Measurements from ENCODE around the gene FLG2. TPM values are rescaled to one million over a fixed set of nuclear protein-coding genes. Genes with fewer than 3 reads are reported as not detected.

Gene FLG2
- total RNA-seq, 2 donors from 2014 or later, result not detected

- DNase-seq, result no peak
- no peaks in the 10 kb centered on the region for H3K4me1 ChIP-seq
- TF ChIP-seq CTCF (IDR thresholded peaks at IDR 0.05) (no peak), POLR2A (IDR thresholded peaks at IDR 0.05) (no peak)
- no peaks in the 10 kb centered on the region for H3K27me3 ChIP-seq
- no peak for ATAC-seq
- intact Hi-C loops (cut with DNase I), result no loop called here
- no peaks in the 10 kb centered on the region for H3K36me3 ChIP-seq (replicated peaks in 1 of 2; ENCODE audit: insufficient read depth in 1 of 2, low read depth in 2 of 2)
- H3K27ac ChIP-seq, result no peak overlapping the region
- H3K4me3 ChIP-seq, result no peak overlapping the region
- 26 to 33% methylated on average over 1 of the region's 1 CpG for WGBS, 2 donors
- H3K9me3 ChIP-seq, result no peaks in the 10 kb centered on the region
These were observed 34.3 kb upstream of the FLG2 start for GRCh38 chr1:152394151-152394550.

- DNase-seq (peak in 3 of 4 donors; percentile 9 to 36 (median 14)), ATAC-seq (peak; percentile 70)
- Histone ChIP-seq H3K4me3 (no peak overlapping the region), H3K27ac (peak overlapping the region in 1 of 4 donors; percentile 31), H3K27me3 (no peaks in the 10 kb centered on the region), H3K9me3 (no peaks in the 10 kb centered on the region), H3K36me3 (replicated peaks in 1 of 2; ENCODE audit: insufficient read depth in 1 of 2, low read depth in 2 of 2) (no peaks in the 10 kb centered on the region), H3K4me1 (no peaks in the 10 kb centered on the region)
- intact Hi-C loops (cut with DNase I), result no loop called here
- 29 to 31% methylated on average over 2 of the region's 2 CpGs for WGBS, 2 donors
- no peak for TF ChIP-seq POLR2A (IDR thresholded peaks at IDR 0.05)
- peak in 1 of 7 experiments; percentile 7 for TF ChIP-seq CTCF (IDR thresholded peaks at IDR 0.05)
These were observed 33.1 kb upstream of the FLG2 start for GRCh38 chr1:152392909-152393308.

- ATAC-seq, result no peak
- H3K27me3 ChIP-seq, result no peaks in the 10 kb centered on the region
- no peak overlapping the region for H3K27ac ChIP-seq
- no peak overlapping the region for H3K4me3 ChIP-seq
- no peaks in the 10 kb centered on the region for H3K4me1 ChIP-seq
- intact Hi-C loops (cut with DNase I), result no loop called here
- no peaks in the 10 kb centered on the region for H3K9me3 ChIP-seq
- H3K36me3 ChIP-seq (replicated peaks in 1 of 2; ENCODE audit: insufficient read depth in 1 of 2, low read depth in 2 of 2), result no peaks in the 10 kb centered on the region
- no peak for DNase-seq
- 55 to 67% methylated on average over 4 of the region's 4 CpGs for WGBS, 2 donors
- TF ChIP-seq POLR2A (IDR thresholded peaks at IDR 0.05) (no peak), CTCF (IDR thresholded peaks at IDR 0.05) (no peak)
These were observed 29.1 kb upstream of the FLG2 start for GRCh38 chr1:152388889-152389288.

GRCh38 chr1:152386940-152387339 is 27.1 kb upstream of the FLG2 start:
- DNase-seq, result no peak
- intact Hi-C loops (cut with DNase I), result no loop called here
- WGBS, 2 donors, result 76% methylated on average over 2 of the region's 2 CpGs

More at GRCh38 chr1:152386940-152387339, 27.1 kb upstream of the FLG2 start:
- Histone ChIP-seq H3K4me3 (no peak overlapping the region), H3K9me3 (no peaks in the 10 kb centered on the region), H3K27ac (no peak overlapping the region), H3K36me3 (replicated peaks in 1 of 2; ENCODE audit: insufficient read depth in 1 of 2, low read depth in 2 of 2) (no peaks in the 10 kb centered on the region), H3K27me3 (no peaks in the 10 kb centered on the region), H3K4me1 (no peaks in the 10 kb centered on the region)
- TF ChIP-seq CTCF (IDR thresholded peaks at IDR 0.05) (no peak), POLR2A (IDR thresholded peaks at IDR 0.05) (no peak)
- no peak for ATAC-seq
